ENCODE measurements around the gene ENPP4. TPM values are rescaled to one million over a fixed set of nuclear protein-coding genes. Genes with fewer than 3 reads are reported as not detected.

The ENPP4 gene
- total and polyA plus RNA-seq, 12 donors: 2.2 to 31.0 (median 14.6) TPM

GRCh38 chr6:46098678-46099077 lies 31.1 kb upstream of the ENPP4 start:
- TF ChIP-seq POLR2A (IDR thresholded peaks at IDR 0.05) (no peak), CTCF (IDR thresholded peaks at IDR 0.05) (no peak)
- no peaks in the 10 kb centered on the region for H3K36me3 ChIP-seq (replicated peaks in 1 of 2)
- H3K27ac ChIP-seq: peak overlapping the region in 1 of 5 donors; percentile 2
- peak; percentile 19 to 59 (median 35) for DNase-seq
- H3K4me3 ChIP-seq: no peak overlapping the region
- H3K4me1 ChIP-seq (replicated peaks in 1 of 2): peaks cover 5 to 19% of the 10 kb centered on the region in 2 donors
- intact Hi-C loops (cut with DNase I): no loop called here
- 54 to 60% (median 59%) methylated on average over 4 of the region's 4 CpGs for WGBS, 4 donors
- no peaks in the 10 kb centered on the region for H3K27me3 ChIP-seq
- peaks cover 0 to 4% (median 0%) of the 10 kb centered on the region in 3 donors for H3K9me3 ChIP-seq (replicated peaks in 1 of 3)

GRCh38 chr6:46099952-46100351 lies 29.8 kb upstream of the ENPP4 start:
- no peak overlapping the region for H3K27ac ChIP-seq
- no peaks in the 10 kb centered on the region for H3K27me3 ChIP-seq
- intact Hi-C loops (cut with DNase I): no loop called here
- peaks cover 5 to 19% of the 10 kb centered on the region in 2 donors for H3K4me1 ChIP-seq (replicated peaks in 1 of 2)
- 25 to 42% (median 38%) methylated on average over 3 of the region's 3 CpGs for WGBS, 4 donors
- H3K9me3 ChIP-seq (replicated peaks in 1 of 3): peaks cover 0 to 4% (median 0%) of the 10 kb centered on the region in 3 donors
- no peak overlapping the region for H3K4me3 ChIP-seq
- no peaks in the 10 kb centered on the region for H3K36me3 ChIP-seq (replicated peaks in 1 of 2)
- peak in 4 of 7 donors; percentile 15 to 57 (median 34) for DNase-seq
- TF ChIP-seq POLR2A (IDR thresholded peaks at IDR 0.05): no peak
- TF ChIP-seq CTCF (IDR thresholded peaks at IDR 0.05): no peak

- TF ChIP-seq CTCF (IDR thresholded peaks at IDR 0.05): no peak
- TF ChIP-seq POLR2A (IDR thresholded peaks at IDR 0.05): no peak
- H3K4me3 ChIP-seq: no peak overlapping the region
- intact Hi-C loops (cut with DNase I): no loop called here
- 91 to 96% (median 92%) methylated on average over 3 of the region's 3 CpGs for WGBS, 4 donors
- H3K9me3 ChIP-seq (replicated peaks in 1 of 3): no peaks in the 10 kb centered on the region
- no peak overlapping the region for H3K27ac ChIP-seq
- no peaks in the 10 kb centered on the region for H3K27me3 ChIP-seq
- no peak for DNase-seq
- H3K4me1 ChIP-seq (replicated peaks in 1 of 2): peaks cover 5 to 19% of the 10 kb centered on the region in 2 donors
- no peaks in the 10 kb centered on the region for H3K36me3 ChIP-seq (replicated peaks in 1 of 2)
Observed at GRCh38 chr6:46102123-46102522, 27.7 kb upstream of the ENPP4 start.

GRCh38 chr6:46103441-46104115 lies 26.2 kb upstream of the ENPP4 start:
- Histone ChIP-seq H3K4me3 (no peak overlapping the region), H3K4me1 (replicated peaks in 1 of 2) (peaks cover 5 to 19% of the 10 kb centered on the region in 2 donors), H3K27me3 (no peaks in the 10 kb centered on the region), H3K27ac (no peak overlapping the region), H3K36me3 (replicated peaks in 1 of 2) (no peaks in the 10 kb centered on the region), H3K9me3 (replicated peaks in 1 of 3) (no peaks in the 10 kb centered on the region)
- intact Hi-C loops (cut with DNase I): no loop called here
- no peak for DNase-seq
- TF ChIP-seq POLR2A (IDR thresholded peaks at IDR 0.05) (no peak), CTCF (IDR thresholded peaks at IDR 0.05) (peak in 1 of 6 experiments; percentile 11)

All from adrenal gland (tissue), 12 donors.